Liver (tissue), 9 donors: ENCODE results near the gene ZSWIM6. TPM values are rescaled to one million over a fixed set of nuclear protein-coding genes. Genes with fewer than 3 reads are reported as not detected.
"Not testable (repeated sequence)": the region's sequence is repeated elsewhere in the genome, so short reads cannot be mapped to it uniquely, and the experiment has no call there.

Source experiments
- DNase-seq: peaks from one replicate; pipeline ENCODE4 v3.0.0-alpha.2; 2017; ENCODE audit warnings: low spot score
- H3K27ac ChIP-seq, 2 donors: one replicate each; pipeline ENCODE4 v1.7.0; 2013; ENCODE audit warnings: inconsistent platforms in 2 of 2, low read length in 2 of 2, control low read depth in 1 of 2, low read depth in 1 of 2, mild to moderate bottlenecking in 1 of 2
- H3K27me3 ChIP-seq, 4 donors: one replicate each; pipeline versions ENCODE4 v1.6.1 to v1.7.0; 2013; ENCODE audit warnings: low read length in 3 of 4, inconsistent platforms in 1 of 4, mild to moderate bottlenecking in 1 of 4, moderate library complexity in 1 of 4; ENCODE audit not compliant: control insufficient read depth in 4 of 4, insufficient read depth in 4 of 4
- H3K36me3 ChIP-seq, 4 donors: one replicate each; pipeline versions ENCODE4 v1.6.1 to v1.7.0; 2013; ENCODE audit warnings: low read length in 3 of 4, mild to moderate bottlenecking in 3 of 4, low read depth in 1 of 4, moderate library complexity in 1 of 4; ENCODE audit not compliant: control insufficient read depth in 4 of 4, insufficient read depth in 3 of 4
- H3K4me1 ChIP-seq, 4 donors: one replicate each; pipeline versions ENCODE4 v1.6.1 to v1.7.0; 2013; ENCODE audit warnings: low read length in 3 of 4, mild to moderate bottlenecking in 3 of 4, moderate library complexity in 1 of 4; ENCODE audit not compliant: control insufficient read depth in 4 of 4, insufficient read depth in 4 of 4
- H3K4me3 ChIP-seq, 3 donors: one replicate each; pipeline versions ENCODE4 v1.6.1 to v1.7.0; 2013; ENCODE audit warnings: low read length in 3 of 3, control low read depth in 1 of 3, low read depth in 1 of 3, mild to moderate bottlenecking in 1 of 3
- H3K9ac ChIP-seq, 2 donors: one replicate each; pipeline ENCODE4 v1.7.0; 2013; ENCODE audit warnings: low read length in 2 of 2, mild to moderate bottlenecking in 2 of 2, moderate library complexity in 2 of 2, control low read depth in 1 of 2, low read depth in 1 of 2
- H3K9me3 ChIP-seq, 4 donors: one replicate each; pipeline versions ENCODE4 v1.6.1 to v1.7.0; 2013; ENCODE audit warnings: low read length in 3 of 4; ENCODE audit not compliant: control insufficient read depth in 4 of 4
- EGR1 ChIP-seq, 2 donors: IDR thresholded peaks; 2 replicates each; pipeline ENCODE4 v1.6.1; 2016 to 2018; ENCODE audit warnings: antibody characterized with exemption in 2 of 2, low read depth in 2 of 2
- FOXA1 ChIP-seq: IDR thresholded peaks from 2 replicates; pipeline ENCODE4 v1.6.1; 2016; ENCODE audit warnings: antibody characterized with exemption
- FOXA2 ChIP-seq: IDR thresholded peaks from 2 replicates; pipeline ENCODE4 v1.6.1; 2016; ENCODE audit warnings: antibody characterized with exemption
- GABPA ChIP-seq, 2 donors: IDR thresholded peaks in 1 of 2; conservative IDR thresholded peaks in 1 of 2; 2 replicates each; pipeline ENCODE4 v1.6.1; 2016; ENCODE audit warnings: antibody characterized with exemption in 2 of 2, mild to moderate bottlenecking in 1 of 2, moderate library complexity in 1 of 2
- HNF4A ChIP-seq, 2 donors: conservative IDR thresholded peaks; 2 replicates each; pipeline ENCODE4 v1.6.1; 2016; ENCODE audit warnings: antibody characterized with exemption in 2 of 2, mild to moderate bottlenecking in 2 of 2
- HNF4G ChIP-seq: IDR thresholded peaks from 2 replicates; pipeline ENCODE4 v1.6.1; 2016; ENCODE audit warnings: antibody characterized with exemption
- JUND ChIP-seq, 2 donors: IDR thresholded peaks; 2 replicates each; pipeline ENCODE4 v1.6.1; 2016; ENCODE audit warnings: antibody characterized with exemption in 2 of 2
- NR2F2 ChIP-seq: IDR thresholded peaks from 2 replicates; pipeline ENCODE4 v1.6.1; 2016; ENCODE audit warnings: antibody characterized with exemption
- RAD21 ChIP-seq, 2 donors: IDR thresholded peaks; 2 replicates each; pipeline ENCODE4 v1.6.1; 2016; ENCODE audit warnings: antibody characterized with exemption in 2 of 2, mild to moderate bottlenecking in 2 of 2
- SP1 ChIP-seq: IDR thresholded peaks from 2 replicates; pipeline ENCODE4 v1.6.1; 2018; ENCODE audit warnings: antibody characterized with exemption, mild to moderate bottlenecking
- TAF1 ChIP-seq: conservative IDR thresholded peaks from 2 replicates; pipeline ENCODE4 v1.6.1; 2016; ENCODE audit warnings: antibody characterized with exemption, mild to moderate bottlenecking
- YY1 ChIP-seq: IDR thresholded peaks from 2 replicates; pipeline ENCODE4 v1.6.1; 2016; ENCODE audit warnings: antibody characterized with exemption, mild to moderate bottlenecking
- WGBS: extraction: QIAGEN DNeasy Blood & Tissue Kit; methylation state at CpG from one replicate; pipeline ENCODE4 v1.1.7; 2013; 5-methylcytosine and 5-hydroxymethylcytosine counted together
- polyA plus RNA-seq, 2 donors: library from polyadenylated mRNA; stranded (reverse) in 1 of 2; unstranded in 1 of 2; fragments of 200-250 nt in 1 of 2; fragments of >200 nt in 1 of 2; fragmentation: Nextera tagmentation in 1 of 2; extraction: Ambion mirVana in 1 of 2; gene quantifications; one replicate each; pipeline versions ENCODE4 v1.2.1 to v1.2.3, GENCODE V29; 2013 to 2015
- total RNA-seq, 2 donors: library from RNA; depleted of rRNA; stranded (reverse); fragments of >200 nt; gene quantifications; one replicate each; pipeline ENCODE4 v1.2.3, GENCODE V29; 2014
- TF ChIP-seq, protein P1 (sequence below): IDR thresholded peaks from 2 replicates; pipeline ENCODE4 v1.6.1; 2016; ENCODE audit warnings: antibody characterized with exemption, mild to moderate bottlenecking
- TF ChIP-seq, protein P2 (sequence below): IDR thresholded peaks from 2 replicates; pipeline ENCODE4 v1.6.1; 2016; ENCODE audit warnings: antibody characterized with exemption
- TF ChIP-seq, protein P3 (sequence below): IDR thresholded peaks from 2 replicates; pipeline ENCODE4 v1.6.1; 2016; ENCODE audit warnings: antibody characterized with exemption
- TF ChIP-seq, protein P4 (sequence below): IDR thresholded peaks from 2 replicates; pipeline ENCODE4 v1.6.1; 2016; ENCODE audit warnings: antibody characterized with exemption
- TF ChIP-seq, protein P5 (sequence below): fragments of 150-350 bp; IDR thresholded peaks from 2 replicates; pipeline ENCODE4 v1.5.1; 2017; ENCODE audit warnings: improper control_type of control experiment, low read depth, low read length; ENCODE audit not compliant: missing input control
- donor health status: healthy.
- donor health status: healthy.
- donor health status: healthy.
- donor health status: healthy.
- donor health status: healthy.

Gene ZSWIM6
- total and polyA plus RNA-seq, 4 donors: 1.3 to 5.2 (median 3.3) TPM

DNA sequence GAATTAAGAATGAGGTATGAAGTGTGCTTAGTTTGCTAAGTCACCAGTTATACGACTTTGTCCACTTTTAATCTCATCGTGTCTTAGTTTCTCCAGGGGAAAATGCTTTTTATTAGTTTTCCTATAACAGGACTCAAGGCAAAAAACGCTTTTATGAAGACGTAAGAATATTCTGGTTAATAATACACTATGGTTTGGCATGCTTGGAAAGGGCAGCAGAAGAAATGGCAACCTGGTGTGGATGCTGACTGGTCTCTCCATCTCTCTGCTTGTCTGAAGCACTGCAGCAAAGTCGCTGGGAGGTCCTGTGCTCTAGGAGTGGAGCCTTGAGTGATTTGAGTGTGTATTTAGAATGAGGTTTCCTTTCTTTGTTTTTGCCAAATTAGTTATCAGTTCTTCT is 78.8 kb downstream of the ZSWIM6 start:
- DNase-seq: no peak
- WGBS: 88% methylated on average over 5 of the region's 5 CpGs
- Histone ChIP-seq H3K27ac (no peak overlapping the region), H3K4me1 (peaks cover 4 to 28% (median 18%) of the 10 kb centered on the region in 4 donors), H3K27me3 (no peaks in the 10 kb centered on the region), H3K36me3 (no peaks in the 10 kb centered on the region), H3K9me3 (no peaks in the 10 kb centered on the region), H3K9ac (no peak overlapping the region), H3K4me3 (no peak overlapping the region)
- TF ChIP-seq, protein P1, sequence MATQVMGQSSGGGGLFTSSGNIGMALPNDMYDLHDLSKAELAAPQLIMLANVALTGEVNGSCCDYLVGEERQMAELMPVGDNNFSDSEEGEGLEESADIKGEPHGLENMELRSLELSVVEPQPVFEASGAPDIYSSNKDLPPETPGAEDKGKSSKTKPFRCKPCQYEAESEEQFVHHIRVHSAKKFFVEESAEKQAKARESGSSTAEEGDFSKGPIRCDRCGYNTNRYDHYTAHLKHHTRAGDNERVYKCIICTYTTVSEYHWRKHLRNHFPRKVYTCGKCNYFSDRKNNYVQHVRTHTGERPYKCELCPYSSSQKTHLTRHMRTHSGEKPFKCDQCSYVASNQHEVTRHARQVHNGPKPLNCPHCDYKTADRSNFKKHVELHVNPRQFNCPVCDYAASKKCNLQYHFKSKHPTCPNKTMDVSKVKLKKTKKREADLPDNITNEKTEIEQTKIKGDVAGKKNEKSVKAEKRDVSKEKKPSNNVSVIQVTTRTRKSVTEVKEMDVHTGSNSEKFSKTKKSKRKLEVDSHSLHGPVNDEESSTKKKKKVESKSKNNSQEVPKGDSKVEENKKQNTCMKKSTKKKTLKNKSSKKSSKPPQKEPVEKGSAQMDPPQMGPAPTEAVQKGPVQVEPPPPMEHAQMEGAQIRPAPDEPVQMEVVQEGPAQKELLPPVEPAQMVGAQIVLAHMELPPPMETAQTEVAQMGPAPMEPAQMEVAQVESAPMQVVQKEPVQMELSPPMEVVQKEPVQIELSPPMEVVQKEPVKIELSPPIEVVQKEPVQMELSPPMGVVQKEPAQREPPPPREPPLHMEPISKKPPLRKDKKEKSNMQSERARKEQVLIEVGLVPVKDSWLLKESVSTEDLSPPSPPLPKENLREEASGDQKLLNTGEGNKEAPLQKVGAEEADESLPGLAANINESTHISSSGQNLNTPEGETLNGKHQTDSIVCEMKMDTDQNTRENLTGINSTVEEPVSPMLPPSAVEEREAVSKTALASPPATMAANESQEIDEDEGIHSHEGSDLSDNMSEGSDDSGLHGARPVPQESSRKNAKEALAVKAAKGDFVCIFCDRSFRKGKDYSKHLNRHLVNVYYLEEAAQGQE: no peak
- TF ChIP-seq, protein P2, sequence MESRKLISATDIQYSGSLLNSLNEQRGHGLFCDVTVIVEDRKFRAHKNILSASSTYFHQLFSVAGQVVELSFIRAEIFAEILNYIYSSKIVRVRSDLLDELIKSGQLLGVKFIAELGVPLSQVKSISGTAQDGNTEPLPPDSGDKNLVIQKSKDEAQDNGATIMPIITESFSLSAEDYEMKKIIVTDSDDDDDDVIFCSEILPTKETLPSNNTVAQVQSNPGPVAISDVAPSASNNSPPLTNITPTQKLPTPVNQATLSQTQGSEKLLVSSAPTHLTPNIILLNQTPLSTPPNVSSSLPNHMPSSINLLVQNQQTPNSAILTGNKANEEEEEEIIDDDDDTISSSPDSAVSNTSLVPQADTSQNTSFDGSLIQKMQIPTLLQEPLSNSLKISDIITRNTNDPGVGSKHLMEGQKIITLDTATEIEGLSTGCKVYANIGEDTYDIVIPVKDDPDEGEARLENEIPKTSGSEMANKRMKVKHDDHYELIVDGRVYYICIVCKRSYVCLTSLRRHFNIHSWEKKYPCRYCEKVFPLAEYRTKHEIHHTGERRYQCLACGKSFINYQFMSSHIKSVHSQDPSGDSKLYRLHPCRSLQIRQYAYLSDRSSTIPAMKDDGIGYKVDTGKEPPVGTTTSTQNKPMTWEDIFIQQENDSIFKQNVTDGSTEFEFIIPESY: no peak
- no peak for TF ChIP-seq EGR1 (IDR thresholded peaks at IDR 0.05; ENCODE audit: low read depth in 2 of 2)
- TF ChIP-seq, protein P3, sequence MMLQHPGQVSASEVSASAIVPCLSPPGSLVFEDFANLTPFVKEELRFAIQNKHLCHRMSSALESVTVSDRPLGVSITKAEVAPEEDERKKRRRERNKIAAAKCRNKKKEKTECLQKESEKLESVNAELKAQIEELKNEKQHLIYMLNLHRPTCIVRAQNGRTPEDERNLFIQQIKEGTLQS: no peak
- TF ChIP-seq HNF4G: no peak
- TF ChIP-seq RAD21 (IDR thresholded peaks at IDR 0.05): no peak
- no peak for TF ChIP-seq YY1
- no peak for TF ChIP-seq FOXA2
- TF ChIP-seq JUND (IDR thresholded peaks at IDR 0.05): no peak
- TF ChIP-seq GABPA (IDR thresholded peaks at IDR 0.05 in 1 of 2, conservative IDR thresholded peaks at IDR 0.05 in 1 of 2): no peak
- TF ChIP-seq, protein P4, sequence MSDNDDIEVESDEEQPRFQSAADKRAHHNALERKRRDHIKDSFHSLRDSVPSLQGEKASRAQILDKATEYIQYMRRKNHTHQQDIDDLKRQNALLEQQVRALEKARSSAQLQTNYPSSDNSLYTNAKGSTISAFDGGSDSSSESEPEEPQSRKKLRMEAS: no peak
- TF ChIP-seq, protein P5, sequence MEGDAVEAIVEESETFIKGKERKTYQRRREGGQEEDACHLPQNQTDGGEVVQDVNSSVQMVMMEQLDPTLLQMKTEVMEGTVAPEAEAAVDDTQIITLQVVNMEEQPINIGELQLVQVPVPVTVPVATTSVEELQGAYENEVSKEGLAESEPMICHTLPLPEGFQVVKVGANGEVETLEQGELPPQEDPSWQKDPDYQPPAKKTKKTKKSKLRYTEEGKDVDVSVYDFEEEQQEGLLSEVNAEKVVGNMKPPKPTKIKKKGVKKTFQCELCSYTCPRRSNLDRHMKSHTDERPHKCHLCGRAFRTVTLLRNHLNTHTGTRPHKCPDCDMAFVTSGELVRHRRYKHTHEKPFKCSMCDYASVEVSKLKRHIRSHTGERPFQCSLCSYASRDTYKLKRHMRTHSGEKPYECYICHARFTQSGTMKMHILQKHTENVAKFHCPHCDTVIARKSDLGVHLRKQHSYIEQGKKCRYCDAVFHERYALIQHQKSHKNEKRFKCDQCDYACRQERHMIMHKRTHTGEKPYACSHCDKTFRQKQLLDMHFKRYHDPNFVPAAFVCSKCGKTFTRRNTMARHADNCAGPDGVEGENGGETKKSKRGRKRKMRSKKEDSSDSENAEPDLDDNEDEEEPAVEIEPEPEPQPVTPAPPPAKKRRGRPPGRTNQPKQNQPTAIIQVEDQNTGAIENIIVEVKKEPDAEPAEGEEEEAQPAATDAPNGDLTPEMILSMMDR: no peak
- TF ChIP-seq HNF4A (conservative IDR thresholded peaks at IDR 0.05): no peak
- no peak for TF ChIP-seq NR2F2
- TF ChIP-seq TAF1: no peak
- TF ChIP-seq FOXA1: no peak
- no peak for TF ChIP-seq SP1

DNA sequence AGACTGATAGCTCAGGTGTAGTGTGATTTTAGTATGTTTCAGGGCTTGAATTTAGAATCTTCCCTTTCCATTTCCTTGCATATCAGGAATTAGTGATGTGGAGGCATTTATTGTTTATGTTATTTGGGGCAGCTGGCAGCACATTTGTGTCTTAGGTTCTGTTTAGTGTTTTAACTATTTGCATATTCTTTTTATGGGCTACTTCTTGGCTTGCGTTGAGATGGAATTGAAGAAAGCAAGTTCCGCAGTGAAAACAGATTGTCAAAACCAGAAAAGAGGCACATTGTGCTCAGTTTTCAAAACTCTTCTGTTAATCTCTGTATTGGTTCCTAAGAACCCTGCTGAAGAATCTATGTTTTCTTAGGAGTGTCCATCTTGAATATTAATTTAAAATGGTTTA is 80.3 kb downstream of the ZSWIM6 start:
- TF ChIP-seq GABPA (IDR thresholded peaks at IDR 0.05 in 1 of 2, conservative IDR thresholded peaks at IDR 0.05 in 1 of 2): no peak
- TF ChIP-seq RAD21 (IDR thresholded peaks at IDR 0.05): no peak
- TF ChIP-seq YY1: no peak
- TF ChIP-seq, protein P2: no peak
- TF ChIP-seq SP1: no peak
- no peak for TF ChIP-seq NR2F2
- H3K9ac ChIP-seq: no peak overlapping the region
- WGBS: 90% methylated on average over 2 of the region's 2 CpGs
- peaks cover 4 to 27% (median 16%) of the 10 kb centered on the region in 4 donors for H3K4me1 ChIP-seq
- H3K4me3 ChIP-seq: no peak overlapping the region
- DNase-seq: no peak
- H3K27me3 ChIP-seq: no peaks in the 10 kb centered on the region
- no peaks in the 10 kb centered on the region for H3K9me3 ChIP-seq
- no peak overlapping the region for H3K27ac ChIP-seq
- no peaks in the 10 kb centered on the region for H3K36me3 ChIP-seq

DNA sequence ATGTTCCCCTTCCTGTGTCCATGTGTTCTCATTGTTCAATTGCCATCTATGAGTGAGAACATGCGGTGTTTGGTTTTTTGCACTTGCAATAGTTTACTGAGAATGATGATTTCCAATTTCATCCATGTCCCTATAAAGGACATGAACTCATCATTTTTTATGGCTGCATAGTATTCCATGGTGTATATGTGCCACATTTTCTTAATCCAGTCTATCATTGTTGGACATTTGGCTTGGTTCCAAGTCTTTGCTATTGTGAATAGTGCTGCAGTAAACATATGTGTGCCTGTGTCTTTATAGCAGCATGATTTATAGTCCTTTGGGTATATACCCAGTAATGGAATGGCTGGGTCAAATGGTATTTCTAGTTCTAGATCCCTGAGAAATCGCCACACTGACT is 81.1 kb downstream of the ZSWIM6 start:
- H3K27me3 ChIP-seq, H3K36me3 ChIP-seq, H3K4me3 ChIP-seq, H3K9me3 ChIP-seq, H3K27ac ChIP-seq, H3K9ac ChIP-seq, DNase-seq: not testable (repeated sequence)
- H3K4me1 ChIP-seq: peaks cover 4 to 19% (median 10%) of the 10 kb centered on the region in 4 donors
- WGBS: 89% methylated on average over 2 of the region's 2 CpGs
